RWPE1 (cell line): ENCODE measurements around the gene GPR45.

Experiments
- CTCF ChIA-PET: fragments of 350-600 bp; sonication (Branson Sonifier 250); formaldehyde crosslinking; extraction: SDS; loops from one replicate; lab custom pipeline; 2021; lab: Yijun Ruan, JAX
- POLR2A ChIA-PET: fragments of 400-600 bp; formaldehyde crosslinking; extraction: SDS; loops from one replicate; lab custom pipeline; 2020; ENCODE audit warnings: antibody characterized with exemption; ENCODE audit not compliant: low non-redundant PET; lab: Yijun Ruan, JAX
- DNase-seq: peaks from one replicate; pipeline ENCODE4 v3.0.0; 2012; ENCODE audit warnings: low spot score
- H3K27ac ChIP-seq: fragments of 450-650 bp; 2 replicates; pipeline ENCODE4 v1.5.1; 2017
- CTCF ChIP-seq: fragments of 450-650 bp; conservative IDR thresholded peaks from 2 replicates; pipeline ENCODE4 v1.5.1; 2017; ENCODE audit warnings: low read depth, mild to moderate bottlenecking

GPR45 gene

GRCh38 chr2:105252271-105252670 lies 10.7 kb downstream of the GPR45 start:
- DNase-seq = no peak
- H3K27ac ChIP-seq = no peak overlapping the region
- CTCF ChIA-PET = interaction anchor here (0.6 kb wide), 1 partner anchor 815 kb away, joined by 3 read pairs; no protein-coding TSS in a partner anchor
- POLR2A ChIA-PET = no interaction called here
- TF ChIP-seq CTCF = no peak

GRCh38 chr2:105254531-105255210 lies 13.1 kb downstream of the GPR45 start:
- POLR2A ChIA-PET = no interaction called here
- H3K27ac ChIP-seq = no peak overlapping the region
- CTCF ChIA-PET = no interaction called here

GRCh38 chr2:105255979-105256378 lies 14.4 kb downstream of the GPR45 start:
- ChIA-PET CTCF (interaction anchor here (0.8 kb wide), 1 partner anchor 16 kb away, joined by 3 read pairs; no protein-coding TSS in a partner anchor), POLR2A (no interaction called here)
- TF ChIP-seq CTCF = no peak
- no peak overlapping the region for H3K27ac ChIP-seq
- no peak for DNase-seq

More at GRCh38 chr2:105254531-105255210, 13.1 kb downstream of the GPR45 start:
- TF ChIP-seq CTCF = no peak
- no peak for DNase-seq

GRCh38 chr2:105256431-105257047 lies 15.0 kb downstream of the GPR45 start:
- CTCF ChIA-PET = no interaction called here
- no peak for DNase-seq
- POLR2A ChIA-PET = no interaction called here
- no peak for TF ChIP-seq CTCF
- no peak overlapping the region for H3K27ac ChIP-seq

GRCh38 chr2:105257981-105258380 lies 16.4 kb downstream of the GPR45 start:
- POLR2A ChIA-PET = no interaction called here
- H3K27ac ChIP-seq = no peak overlapping the region
- no peak for TF ChIP-seq CTCF
- CTCF ChIA-PET = interaction anchor here (0.6 kb wide), 1 partner anchor 207 kb away, joined by 5 read pairs; no protein-coding TSS in a partner anchor
- no peak for DNase-seq

GRCh38 chr2:105258835-105259350 lies 17.4 kb downstream of the GPR45 start:
- DNase-seq = no peak
- ChIA-PET POLR2A (no interaction called here), CTCF (no interaction called here)
- no peak overlapping the region for H3K27ac ChIP-seq
- TF ChIP-seq CTCF = no peak
